ENCODE data around the gene WDFY4. TPM values are rescaled to one million over a fixed set of nuclear protein-coding genes. Genes with fewer than 3 reads are reported as not detected.

WDFY4 gene
- total and polyA plus RNA-seq, 2 donors (not counting 3 experiments of a cell fraction or from before 2014, with no cell fraction given): 10.1 to 10.2 TPM

DNA sequence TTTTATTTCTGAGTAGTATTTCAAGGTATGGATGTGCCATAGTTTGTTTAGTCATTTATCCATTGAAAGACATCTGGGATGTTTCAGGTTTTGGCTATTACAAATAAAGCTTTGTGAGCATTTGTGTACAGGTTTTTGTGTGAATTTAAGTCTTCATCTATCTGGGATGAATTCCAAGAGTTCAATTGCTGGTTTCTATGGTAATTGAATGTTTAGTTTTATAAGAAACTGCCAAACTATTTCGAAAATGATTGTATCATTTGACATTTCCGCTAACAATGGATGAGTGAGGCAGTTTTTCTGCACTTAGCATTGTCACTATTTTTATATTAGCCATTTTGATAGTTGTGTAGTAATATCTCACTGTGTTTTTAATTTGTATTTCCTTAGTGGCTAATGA is 99.4 kb downstream of the WDFY4 start:
- POLR2A ChIA-PET: no interaction called here
- intact Hi-C loops (cut with micrococcal nuclease): no loop called here

More for the DNA sequence above, 99.4 kb downstream of the WDFY4 start:
- CTCF ChIA-PET: no interaction called here
- Histone ChIP-seq H3K36me3 (ENCODE audit: control insufficient read depth in 2 of 2, extremely low read depth in 1 of 2, insufficient read depth in 2 of 2, low read length in 2 of 2) (no peaks in the 10 kb centered on the region), H4K20me1 (replicated peaks; ENCODE audit: control insufficient read depth, extremely low read depth, insufficient read depth, low read length) (no peaks in the 10 kb centered on the region), H3K4me3 (replicated peaks in 1 of 3; ENCODE audit: insufficient read depth in 1 of 3, low read depth in 1 of 3, low read length in 3 of 3) (no peak overlapping the region), H3K79me2 (ENCODE audit: control insufficient read depth, insufficient read depth, low read length) (no peaks in the 10 kb centered on the region), H3K27me3 (ENCODE audit: control insufficient read depth in 2 of 2, insufficient read depth in 2 of 2, low read length in 2 of 2) (peaks cover 0 to 4% of the 10 kb centered on the region in 2 experiments), H3K4me1 (ENCODE audit: control insufficient read depth, extremely low read depth, insufficient read depth, low read length) (no peaks in the 10 kb centered on the region), H3K4me2 (ENCODE audit: insufficient read depth, low read length) (no peak overlapping the region), H3K9me3 (replicated peaks; ENCODE audit: control insufficient read depth, insufficient read depth, low read length) (no peaks in the 10 kb centered on the region), H3K9me1 (replicated peaks; ENCODE audit: control insufficient read depth, extremely low read depth, insufficient read depth, low read length) (no peaks in the 10 kb centered on the region), H2AFZ (ENCODE audit: low read depth, low read length) (no peak overlapping the region), H3K9ac (replicated peaks; ENCODE audit: extremely low read depth, insufficient read depth, low read length) (no peak overlapping the region), H3K27ac (ENCODE audit: insufficient read depth, low read depth, low read length) (no peak overlapping the region)
- FAIRE-seq (no peak), DNase-seq (ENCODE audit: low read depth, low spot score) (no peak)
- TF ChIP-seq, protein P1, sequence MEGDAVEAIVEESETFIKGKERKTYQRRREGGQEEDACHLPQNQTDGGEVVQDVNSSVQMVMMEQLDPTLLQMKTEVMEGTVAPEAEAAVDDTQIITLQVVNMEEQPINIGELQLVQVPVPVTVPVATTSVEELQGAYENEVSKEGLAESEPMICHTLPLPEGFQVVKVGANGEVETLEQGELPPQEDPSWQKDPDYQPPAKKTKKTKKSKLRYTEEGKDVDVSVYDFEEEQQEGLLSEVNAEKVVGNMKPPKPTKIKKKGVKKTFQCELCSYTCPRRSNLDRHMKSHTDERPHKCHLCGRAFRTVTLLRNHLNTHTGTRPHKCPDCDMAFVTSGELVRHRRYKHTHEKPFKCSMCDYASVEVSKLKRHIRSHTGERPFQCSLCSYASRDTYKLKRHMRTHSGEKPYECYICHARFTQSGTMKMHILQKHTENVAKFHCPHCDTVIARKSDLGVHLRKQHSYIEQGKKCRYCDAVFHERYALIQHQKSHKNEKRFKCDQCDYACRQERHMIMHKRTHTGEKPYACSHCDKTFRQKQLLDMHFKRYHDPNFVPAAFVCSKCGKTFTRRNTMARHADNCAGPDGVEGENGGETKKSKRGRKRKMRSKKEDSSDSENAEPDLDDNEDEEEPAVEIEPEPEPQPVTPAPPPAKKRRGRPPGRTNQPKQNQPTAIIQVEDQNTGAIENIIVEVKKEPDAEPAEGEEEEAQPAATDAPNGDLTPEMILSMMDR (IDR thresholded peaks at IDR 0.05; ENCODE audit: extremely low read depth in 1 of 2, insufficient read depth in 1 of 2, low read depth in 1 of 2, low read length in 2 of 2): no peak
- TF ChIP-seq JUN (IDR thresholded peaks at IDR 0.05; ENCODE audit: borderline replicate concordance, insufficient read depth, insufficient read length, low read depth) (no peak), EZH2 (IDR thresholded peaks at IDR 0.05; ENCODE audit: borderline replicate concordance, low read depth, low read length, severe bottlenecking) (no peak), POLR2AphosphoS5 (IDR thresholded peaks at IDR 0.05; ENCODE audit: insufficient read depth, low read depth, low read length) (no peak), GATA2 (IDR thresholded peaks at IDR 0.05; ENCODE audit: insufficient read depth, insufficient read length, low read depth, low read length) (no peak), MYC (IDR thresholded peaks at IDR 0.05; ENCODE audit: low read depth, low read length) (no peak), FOS (IDR thresholded peaks at IDR 0.05; ENCODE audit: borderline replicate concordance, insufficient read depth, low read length) (no peak), POLR2A (IDR thresholded peaks at IDR 0.05; ENCODE audit: low read depth, low read length) (no peak)
- TF ChIP-seq, protein P2, sequence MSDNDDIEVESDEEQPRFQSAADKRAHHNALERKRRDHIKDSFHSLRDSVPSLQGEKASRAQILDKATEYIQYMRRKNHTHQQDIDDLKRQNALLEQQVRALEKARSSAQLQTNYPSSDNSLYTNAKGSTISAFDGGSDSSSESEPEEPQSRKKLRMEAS (IDR thresholded peaks at IDR 0.05; ENCODE audit: insufficient read depth, insufficient read length): no peak
- dilution Hi-C loops (cut with MboI; ENCODE audit: extremely low pct_ligation_motif_present, low sequenced_read_pairs): no loop called here
- BruUV-seq (replicated peaks): no TSS peak
